Stimulated activated CD4-positive, alpha-beta T cell treated with anti-CD3 and anti-CD28 coated beads, Interleukin-15, amount 100 ng/mL, for 24 hours (primary cell): ENCODE data around the gene RNF152.

Experiments used
- DNase-seq: peaks from one replicate; pipeline ENCODE4 v3.0.0-alpha.2; 2020

Gene RNF152

DNA sequence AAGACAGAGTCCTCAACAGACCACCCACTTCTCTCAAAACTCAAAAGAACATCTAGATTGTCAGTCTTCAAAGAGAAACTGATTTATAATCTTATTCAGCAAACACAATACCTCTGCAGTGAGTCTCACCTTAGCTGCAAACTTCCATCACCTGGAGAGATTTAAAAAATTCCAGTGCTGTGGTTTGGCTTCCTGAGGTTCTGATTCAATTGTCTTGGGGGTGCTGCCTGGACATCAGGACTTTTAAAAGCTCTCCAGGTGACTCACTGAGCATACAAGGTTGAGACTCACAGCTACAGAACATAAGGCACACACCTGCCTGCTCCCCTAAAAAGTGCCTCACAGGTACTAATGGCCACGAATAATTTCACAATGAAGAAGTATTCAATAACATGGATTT is 40.3 kb downstream of the RNF152 start:
- no peak for DNase-seq

DNA sequence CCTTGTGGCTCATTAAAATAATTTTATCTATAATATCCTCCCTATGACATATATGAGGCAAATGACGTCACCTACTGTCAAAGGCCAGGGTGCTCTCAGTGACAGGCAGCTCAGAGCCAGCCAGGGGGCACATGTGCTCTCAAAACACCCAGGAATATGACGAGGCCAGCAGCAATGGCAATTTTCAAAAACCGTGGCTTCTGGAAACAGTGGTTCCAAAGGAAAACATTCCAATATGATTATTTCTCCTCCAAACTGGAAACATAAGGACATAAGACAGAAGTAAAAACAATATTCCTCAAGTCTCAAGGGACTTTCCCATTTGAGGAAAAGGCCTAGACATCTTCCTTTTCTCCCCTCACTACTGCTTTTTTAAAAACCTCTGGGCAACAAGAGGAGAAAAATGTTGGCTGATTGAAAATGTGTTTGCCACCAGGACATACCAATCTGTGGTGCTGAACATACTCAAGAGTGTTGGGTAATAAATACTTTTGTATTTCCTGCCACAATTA is 40.8 kb downstream of the RNF152 start:
- no peak for DNase-seq

DNA sequence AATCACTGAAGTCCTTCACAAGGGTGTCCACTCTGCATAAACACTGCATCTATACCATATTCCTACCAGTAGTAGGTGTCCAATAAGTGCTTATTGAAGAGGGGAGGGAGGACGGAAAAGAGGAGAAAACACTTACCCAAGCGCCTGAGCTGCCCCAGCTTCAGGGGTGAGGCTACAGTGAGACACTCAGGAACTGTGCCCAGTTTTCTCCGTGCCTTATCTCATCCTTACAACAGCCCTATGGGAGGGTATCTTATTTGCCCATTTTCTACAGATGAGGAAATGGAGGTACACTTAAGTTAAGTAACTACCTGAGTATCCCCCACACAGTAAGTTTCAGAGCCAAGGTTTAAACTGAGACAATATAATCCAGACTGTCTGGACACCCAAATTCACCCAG is 41.5 kb downstream of the RNF152 start:
- DNase-seq = no peak

DNA sequence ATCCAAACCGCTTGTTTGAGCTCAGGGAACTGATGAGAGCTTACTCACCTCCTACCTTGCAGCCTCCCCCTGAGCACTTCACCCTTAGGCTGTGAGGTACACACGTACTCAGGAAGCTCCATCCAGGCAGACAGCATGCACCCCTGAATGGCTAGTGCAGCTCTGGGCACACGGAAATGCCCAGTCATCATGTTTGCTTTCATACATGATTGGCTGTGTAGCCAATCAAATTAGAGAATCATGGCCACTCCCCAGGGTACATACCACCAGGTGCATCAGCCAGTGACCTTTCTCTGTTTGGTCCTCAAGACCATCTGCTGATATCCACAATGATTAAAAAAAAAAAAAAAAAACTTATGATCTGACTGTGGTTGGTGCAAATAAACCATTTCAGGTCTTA is 42.1 kb downstream of the RNF152 start:
- DNase-seq = no peak

DNA sequence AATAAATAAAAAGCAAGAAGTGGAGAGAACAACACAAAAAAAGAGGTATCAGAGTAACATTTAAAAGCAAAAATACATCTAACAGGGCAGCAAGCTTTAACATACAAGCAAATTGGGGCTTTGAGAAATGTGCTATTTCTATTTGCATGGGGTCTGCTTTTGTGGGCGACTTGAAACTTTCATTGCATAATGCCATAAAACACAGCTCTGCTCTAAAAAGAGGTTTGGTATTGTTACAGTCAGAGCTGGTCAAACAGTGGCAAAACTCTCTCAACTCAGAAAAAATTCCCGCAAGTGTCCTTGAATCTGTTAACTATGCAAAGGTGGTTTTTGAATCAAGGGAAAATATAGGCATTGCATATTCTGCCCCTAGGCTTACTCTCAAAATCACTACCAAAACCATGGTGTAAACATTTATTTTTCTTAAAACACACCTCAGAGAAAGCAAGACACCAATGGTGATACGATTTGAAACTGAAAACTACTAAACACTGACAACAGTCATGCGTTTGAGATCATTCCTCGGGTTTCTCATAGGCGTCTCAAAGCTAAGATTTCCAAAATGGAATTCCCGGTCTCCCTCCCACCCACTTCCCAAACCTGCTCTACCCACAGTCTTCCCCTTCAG is 45.5 kb downstream of the RNF152 start:
- no peak for DNase-seq

DNA sequence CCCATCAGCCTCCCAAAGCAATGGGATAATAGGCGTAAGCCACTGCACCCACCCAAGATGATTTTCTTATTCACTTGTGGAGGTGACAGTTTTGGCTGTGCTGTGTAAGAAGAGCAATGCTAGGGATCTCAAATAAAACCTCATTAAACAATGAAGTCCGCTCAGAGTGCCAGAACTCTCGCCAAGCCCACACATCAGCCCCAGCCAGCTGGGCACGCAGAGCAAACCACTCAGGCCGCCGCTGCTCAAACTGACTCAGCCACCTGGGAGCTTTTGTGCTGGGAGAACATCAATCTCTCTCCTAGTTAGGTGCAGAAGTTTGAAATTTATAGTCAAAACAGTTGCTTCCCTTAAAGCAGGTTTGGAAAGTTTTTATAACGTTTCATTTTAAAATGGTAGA is 47.6 kb downstream of the RNF152 start:
- no peak for DNase-seq

DNA sequence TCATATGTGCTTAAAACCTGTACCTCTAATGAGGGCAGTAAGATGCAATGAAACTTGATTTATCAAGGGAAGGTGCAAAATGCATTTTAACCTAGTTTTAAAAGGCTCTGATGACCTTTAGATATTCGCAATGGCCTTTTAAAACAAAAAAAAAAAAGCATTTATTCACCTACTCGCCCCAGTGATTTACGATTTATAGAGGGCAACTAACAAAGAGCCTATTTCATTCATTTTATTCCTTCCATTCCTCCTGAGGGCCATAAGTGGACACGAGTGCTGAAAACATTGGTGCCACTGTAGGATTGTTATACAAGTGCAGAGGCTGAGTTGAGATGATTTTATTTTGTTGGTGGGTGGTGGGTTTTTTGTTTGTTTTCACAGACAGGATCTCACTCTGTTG is 48.1 kb downstream of the RNF152 start:
- DNase-seq = no peak

DNA sequence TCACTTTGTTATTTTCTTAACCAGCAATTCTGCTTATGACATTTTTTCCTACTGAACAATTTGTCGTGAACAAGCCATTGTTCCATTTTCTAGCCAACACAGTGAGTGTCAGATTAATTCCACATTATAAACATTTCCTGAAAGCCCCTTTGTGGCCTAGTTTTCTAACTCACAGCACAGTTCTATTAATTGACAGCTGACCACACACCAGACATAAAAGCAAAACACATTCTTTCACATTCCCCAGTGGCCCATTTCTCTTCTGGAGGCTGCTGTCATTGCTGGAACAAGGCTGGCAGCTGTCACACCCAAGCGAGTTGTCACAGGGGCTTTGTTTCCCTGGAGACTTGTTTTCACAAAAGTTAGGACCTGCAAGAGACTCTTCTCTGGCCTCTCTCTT is 50.7 kb downstream of the RNF152 start:
- no peak for DNase-seq

DNA sequence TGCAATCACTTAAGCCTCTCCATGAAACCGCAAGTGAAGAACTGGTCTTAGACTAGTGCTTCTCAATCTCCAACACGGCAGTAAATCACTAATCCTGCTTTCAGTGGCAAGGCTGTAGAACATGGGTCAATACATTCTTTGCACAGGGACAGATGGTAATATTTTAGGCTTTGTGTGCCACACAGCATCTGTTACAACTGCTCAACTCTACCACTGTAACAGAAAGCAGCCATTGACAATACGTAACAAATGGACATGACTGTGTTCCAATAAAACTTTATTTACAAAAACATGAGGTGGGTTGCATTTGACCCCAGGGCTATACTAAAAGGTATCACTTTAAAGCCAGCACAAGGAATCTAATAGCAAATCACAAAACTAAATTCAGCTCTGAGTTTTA is 51.1 kb downstream of the RNF152 start:
- DNase-seq = no peak

DNA sequence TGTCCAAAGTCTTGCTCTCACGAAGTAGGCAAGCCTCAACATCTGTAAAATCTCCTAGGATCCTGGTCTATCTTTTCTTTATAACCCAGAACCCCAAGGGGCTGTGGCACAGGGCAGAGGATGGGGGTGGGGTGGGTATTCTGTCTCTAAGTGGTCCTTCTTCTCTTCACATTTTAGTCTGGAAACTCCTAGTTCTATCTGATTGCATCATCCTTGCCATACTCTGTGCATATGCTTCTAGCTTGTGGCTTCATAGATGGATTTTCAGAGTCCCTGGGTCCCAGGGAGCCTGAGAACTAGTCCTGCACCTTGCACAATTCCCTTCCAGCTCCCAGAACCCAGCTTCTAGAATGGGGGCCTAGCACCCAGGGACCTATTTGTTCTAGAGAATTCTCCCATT is 52.5 kb downstream of the RNF152 start:
- DNase-seq = no peak

DNA sequence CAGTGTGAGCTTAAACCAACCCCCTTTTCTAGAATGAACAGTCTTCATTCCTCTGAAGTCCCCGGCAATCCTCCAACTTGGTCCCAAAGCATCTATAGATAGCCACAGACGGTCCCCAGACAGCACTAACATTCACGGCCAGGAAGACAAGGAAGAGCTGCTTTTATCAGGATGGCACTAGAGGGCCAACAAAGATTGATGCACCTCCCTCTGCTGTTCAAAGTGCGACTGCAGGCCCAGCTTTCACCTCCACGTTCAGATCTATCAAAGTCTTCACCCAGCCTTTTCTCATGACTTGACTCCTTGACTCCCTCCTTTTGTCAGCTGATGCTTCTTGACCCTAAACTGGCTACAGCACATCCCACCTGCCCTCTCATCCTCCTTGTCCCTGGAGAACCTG is 54.3 kb downstream of the RNF152 start:
- DNase-seq = no peak

DNA sequence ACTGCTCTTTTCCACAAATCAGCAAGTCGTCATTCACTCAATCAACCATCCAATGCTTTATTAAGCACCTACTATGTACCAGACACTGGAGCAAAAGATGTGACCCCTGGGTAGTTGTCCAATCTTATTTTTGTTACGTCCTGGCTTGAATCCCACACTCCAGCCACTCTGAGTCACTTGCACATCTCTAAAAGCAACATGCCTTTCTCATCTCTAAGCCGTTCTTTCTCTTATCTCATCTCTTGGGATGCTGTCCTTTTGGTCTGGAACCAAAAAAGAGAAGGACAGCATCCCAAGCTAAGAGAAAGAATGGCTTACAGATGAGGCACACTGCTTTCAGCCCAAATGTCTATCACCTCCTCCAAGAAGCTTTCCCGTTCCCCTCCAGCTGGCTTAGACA is 58.8 kb downstream of the RNF152 start:
- DNase-seq = no peak

DNA sequence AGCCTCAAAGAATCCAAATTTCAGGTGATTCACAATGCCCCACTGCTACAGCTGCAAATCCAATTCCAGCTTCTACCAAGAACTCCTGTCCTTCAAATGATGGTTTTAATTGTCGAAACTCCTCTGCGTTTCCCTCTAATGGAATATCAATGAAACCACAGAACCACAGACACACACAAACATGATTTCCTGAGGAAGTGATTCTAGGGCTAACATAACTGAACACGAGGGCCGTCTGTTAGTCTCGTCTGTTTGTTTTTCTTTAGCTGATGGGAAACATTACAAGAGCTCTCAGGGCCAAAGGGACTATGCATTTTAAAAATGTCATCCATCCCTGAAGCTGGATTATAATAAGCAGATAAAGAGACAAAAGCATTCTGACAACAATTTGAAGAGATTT is 59.4 kb downstream of the RNF152 start:
- no peak for DNase-seq

DNA sequence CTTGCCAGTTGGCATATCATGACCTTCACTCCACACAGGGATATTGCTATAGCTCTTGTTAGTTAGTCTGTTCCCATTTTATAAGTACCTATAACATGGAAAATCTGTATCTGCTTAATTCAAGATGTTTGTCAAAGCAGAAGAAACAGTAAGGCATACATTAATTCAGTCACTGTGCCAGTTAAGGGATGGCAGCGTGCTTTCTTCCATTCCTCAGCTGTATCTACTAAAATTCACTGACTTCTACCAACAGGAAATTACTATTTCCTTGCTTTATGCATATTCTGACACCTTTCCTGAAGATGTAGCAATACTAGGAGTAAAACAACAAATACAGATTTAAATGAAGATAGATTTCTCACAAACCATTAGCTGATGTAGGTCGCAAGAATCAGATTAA is 59.9 kb downstream of the RNF152 start:
- DNase-seq = no peak

DNA sequence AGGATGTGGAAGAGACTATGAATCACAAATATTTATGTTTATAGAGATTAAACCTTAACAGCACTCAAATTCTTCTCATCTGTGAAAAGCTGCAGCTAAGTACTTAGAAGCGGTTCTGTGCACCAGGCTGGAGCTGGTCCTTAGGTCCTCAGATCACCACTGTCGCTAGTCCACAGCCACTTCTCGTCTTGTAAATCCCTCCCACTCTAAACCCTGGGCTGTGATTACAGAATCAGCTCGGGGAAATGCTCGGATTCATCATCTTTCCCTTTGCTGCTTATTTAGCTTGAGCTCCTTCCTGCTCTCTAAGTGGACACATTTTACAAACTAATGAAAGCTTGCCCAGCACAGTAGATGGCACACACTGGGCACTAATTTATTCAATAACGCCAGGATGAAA is 61.7 kb downstream of the RNF152 start:
- no peak for DNase-seq

DNA sequence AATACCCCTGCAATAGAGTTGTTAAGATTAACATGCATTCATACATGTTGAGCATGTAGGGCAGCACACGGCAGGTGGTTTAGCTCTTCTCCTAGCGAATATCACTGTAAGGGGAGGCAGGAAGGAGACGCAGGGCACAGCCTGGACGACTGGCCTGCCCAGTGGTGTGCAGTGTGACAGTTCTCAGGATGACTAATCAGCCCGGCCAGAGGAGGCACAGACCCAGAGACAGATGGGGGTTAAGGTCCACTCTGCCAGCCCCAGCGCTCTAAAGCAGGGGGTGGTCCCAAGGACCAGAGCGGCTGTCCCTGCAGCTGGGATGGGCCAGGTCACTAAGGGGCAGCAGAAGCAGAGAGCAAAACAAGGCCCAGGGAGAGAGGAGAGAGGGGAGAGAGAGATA is 63.7 kb downstream of the RNF152 start:
- no peak for DNase-seq

DNA sequence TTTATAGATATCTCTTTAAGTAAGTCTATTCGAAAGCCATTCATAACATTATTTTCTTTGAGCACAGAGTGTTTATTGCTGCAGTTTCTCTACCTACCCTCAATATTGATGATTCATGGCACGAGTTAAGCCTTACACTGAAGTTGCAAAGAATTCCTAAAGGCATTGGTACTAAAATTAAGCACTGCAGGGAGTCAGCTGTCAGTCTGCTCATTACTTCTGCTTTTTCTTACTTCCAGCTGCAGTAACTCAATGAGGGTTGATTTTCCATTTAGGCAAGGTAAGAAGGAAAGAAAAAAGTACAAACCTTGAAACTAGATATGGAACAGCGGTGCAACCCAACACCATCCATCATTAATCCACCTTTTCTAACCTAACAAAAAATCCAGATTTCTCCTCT is 65.2 kb downstream of the RNF152 start:
- no peak for DNase-seq

DNA sequence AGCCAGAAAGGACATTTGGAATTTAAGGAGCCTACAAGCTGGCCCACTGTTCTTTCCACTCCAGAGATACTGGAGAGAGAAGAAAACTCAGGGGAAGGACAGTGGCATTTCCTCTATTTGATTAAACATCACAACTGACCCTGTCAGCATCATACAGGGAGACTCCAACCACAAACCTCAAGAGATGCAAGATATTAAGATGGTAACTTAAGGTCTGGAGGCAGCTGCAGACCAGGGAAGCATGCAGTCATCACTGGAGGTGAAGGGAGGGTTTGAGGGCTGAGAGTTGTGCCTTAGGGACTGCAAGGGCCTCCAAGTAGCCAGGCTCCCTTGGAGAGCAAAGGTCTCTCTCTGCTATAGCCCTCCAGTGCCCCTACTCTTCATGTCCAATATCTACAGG is 67.4 kb downstream of the RNF152 start:
- no peak for DNase-seq

DNA sequence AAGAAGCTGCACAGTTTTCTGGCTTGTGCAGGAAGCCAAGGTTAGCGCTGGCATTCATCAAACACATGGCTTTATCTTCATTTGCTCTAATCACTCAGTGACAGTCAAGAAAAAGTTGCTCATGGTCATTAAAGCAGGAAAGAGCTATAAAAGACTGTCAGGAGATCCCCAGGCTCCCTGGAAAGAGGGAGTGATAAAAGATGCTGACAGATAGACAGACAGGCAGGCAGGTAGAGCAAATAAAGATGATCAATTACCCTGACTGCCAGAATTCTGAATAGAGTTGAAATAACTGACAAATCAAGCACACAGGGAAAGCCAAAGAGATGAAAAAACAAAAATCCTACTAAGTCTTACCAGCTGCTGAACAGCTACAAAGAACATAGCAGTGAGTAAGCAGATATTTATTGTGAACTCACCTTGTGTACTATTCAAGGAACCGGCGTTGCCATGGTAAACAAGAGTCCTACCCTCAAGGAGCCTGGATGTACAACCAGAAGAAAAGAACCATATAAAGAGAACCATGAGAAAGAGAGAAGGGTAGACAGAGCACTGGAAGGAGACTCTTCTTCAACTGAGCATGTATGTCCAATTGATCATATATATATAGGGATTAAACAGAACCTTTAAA is 68.0 kb downstream of the RNF152 start:
- no peak for DNase-seq

DNA sequence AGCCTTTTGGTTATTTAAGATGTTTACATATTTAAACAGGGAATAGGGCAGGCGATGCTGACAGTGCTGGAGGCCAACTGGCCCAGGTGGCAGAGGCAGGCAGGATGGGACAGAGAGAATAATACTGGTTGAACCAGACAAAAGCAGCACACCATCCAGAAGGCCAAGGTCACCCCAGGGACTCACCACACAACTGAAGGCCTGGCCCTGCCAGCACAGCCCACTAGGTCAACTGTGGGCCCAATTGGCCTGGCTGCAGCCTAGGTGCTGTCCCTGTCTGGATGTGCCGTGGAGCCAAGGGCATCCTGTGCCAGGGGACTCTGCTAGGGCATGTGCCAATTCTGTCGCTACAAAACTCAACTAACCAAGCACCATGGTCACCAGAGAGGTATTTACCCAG is 69.2 kb downstream of the RNF152 start:
- DNase-seq = no peak

DNA sequence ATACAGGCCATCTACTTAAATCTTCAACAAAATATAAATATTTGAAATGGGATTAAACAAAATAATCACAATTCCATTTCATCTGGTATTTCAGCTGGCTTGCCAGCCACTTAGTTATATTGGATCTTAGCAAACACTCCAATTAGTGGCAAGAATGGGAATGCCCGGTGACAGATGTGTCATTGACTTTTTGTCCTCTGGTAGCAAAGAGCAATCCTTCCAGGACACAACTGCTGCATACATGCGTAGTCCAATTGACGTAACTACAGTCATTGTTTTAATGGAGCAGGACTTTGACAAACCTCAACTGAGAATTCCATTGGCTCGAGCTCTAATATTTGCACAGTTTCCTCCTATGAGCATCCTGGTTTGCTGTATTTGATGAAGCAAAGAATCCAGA is 69.9 kb downstream of the RNF152 start:
- DNase-seq = no peak

DNA sequence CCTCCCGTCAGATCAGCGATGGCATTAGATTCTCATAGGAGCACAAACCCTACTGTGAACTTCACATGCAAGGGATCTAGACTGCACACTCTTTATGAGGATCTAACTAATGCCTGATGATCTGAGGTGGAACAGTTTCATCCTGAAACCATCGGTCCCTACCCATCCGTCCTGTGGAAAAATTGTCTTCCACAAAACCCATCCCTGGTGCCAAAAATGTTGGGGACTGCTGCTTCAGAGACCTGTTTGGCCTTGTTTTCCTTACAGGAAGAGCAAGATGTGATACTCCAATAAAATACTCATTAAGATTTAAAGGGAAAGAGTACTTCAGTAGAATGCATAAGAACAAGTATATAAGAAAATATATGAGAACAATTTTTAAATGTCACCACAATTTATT is 71.1 kb downstream of the RNF152 start:
- DNase-seq = no peak

DNA sequence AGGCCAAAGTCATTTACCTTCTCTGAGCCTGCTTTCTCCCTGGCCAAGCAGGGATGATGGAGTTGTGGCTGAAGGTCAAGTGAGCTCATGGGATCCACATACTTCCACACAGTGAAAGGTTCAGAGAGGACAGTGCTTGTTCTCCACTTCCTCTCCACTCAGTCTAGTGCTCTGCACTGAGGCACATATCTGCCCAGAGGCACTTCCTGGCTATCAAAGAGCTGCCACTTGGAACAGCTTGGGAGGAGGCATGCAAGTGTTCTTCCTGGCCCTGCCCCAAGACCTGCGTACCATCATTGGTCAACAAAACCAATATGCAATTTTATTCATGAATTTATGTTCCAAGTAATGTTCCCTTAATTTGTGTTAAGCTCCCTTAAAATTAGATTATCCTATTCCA is 71.9 kb downstream of the RNF152 start:
- DNase-seq = no peak

DNA sequence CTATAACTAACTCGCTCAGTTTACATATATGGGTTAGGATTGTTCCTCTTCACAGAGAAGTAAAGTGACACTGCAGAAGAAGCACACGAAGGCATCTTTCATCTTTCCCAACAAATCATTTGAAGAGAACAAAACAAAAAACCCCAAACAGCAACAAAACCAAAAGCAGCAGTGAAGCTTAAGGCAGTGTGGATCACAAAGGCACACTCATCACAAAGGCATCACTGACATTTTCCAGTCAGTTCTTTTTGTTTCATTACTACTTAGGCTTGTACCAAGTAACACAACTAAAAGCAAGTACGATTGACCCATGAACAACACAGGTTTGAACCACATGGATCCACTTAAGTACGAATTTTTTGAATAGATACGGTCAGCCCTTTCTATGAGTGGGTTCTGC is 75.7 kb downstream of the RNF152 start:
- DNase-seq = no peak

DNA sequence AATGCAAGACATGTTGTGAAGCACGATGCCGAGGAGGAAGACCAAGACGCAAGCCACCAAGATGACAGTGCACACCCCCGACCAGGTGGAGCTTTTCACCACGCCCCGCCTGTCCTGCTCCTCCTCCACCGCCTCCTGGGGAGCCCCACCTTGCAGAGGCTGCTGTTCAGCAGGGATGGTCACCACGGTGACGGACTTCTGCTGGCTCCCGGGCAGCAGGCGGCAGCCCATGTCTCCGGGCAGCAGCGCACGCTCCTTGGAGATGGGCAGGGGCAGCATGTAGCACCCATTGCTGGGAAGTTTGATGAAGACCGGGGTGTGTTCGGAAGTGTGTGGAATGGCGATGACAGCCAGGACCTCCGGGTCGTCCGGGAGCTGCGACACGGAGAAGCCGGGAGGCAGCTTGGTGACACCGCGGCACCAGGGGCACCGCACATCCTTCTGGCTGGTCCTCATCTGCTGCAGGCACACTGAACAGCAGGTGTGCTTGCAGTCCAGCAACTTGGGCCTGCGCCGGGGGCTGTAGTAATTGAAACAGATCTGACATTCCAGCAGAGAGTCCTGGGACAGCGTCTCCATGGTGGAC is 76.8 kb downstream of the RNF152 start:
- no peak for DNase-seq
